Fibroblast of the aortic adventitia (primary cell): ENCODE data around the gene USP15. TPM values are rescaled to one million over a fixed set of nuclear protein-coding genes. Genes with fewer than 3 reads are reported as not detected.
"Not testable (repeated sequence)": the region's sequence is repeated elsewhere in the genome, so short reads cannot be mapped to it uniquely, and the experiment has no call there.

ENCODE experiments used
- DNase-seq: peaks from one replicate; pipeline ENCODE4 v3.0.0-alpha.2; 2010; ENCODE audit warnings: low read depth
- H3K4me3 ChIP-seq: 2 replicates; pipeline ENCODE4 v1.5.1; 2011; ENCODE audit warnings: low read depth, mild to moderate bottlenecking, control low read depth, low read length, moderate library complexity
- total RNA-seq: library from RNA; depleted of rRNA; stranded (reverse); fragments of >200 nt; gene quantifications from 2 replicates; pipeline ENCODE4 v1.2.3, GENCODE V29; 2012; ENCODE audit warnings: low replicate concordance
- TF ChIP-seq, protein P1 (sequence below): IDR thresholded peaks from 2 replicates; pipeline ENCODE4 v1.5.1; 2011; ENCODE audit warnings: mild to moderate bottlenecking, low read length, control low read depth, inconsistent platforms; ENCODE audit not compliant: insufficient read depth

Gene USP15
- total RNA-seq, 1 donor, result 65.7 TPM

DNA sequence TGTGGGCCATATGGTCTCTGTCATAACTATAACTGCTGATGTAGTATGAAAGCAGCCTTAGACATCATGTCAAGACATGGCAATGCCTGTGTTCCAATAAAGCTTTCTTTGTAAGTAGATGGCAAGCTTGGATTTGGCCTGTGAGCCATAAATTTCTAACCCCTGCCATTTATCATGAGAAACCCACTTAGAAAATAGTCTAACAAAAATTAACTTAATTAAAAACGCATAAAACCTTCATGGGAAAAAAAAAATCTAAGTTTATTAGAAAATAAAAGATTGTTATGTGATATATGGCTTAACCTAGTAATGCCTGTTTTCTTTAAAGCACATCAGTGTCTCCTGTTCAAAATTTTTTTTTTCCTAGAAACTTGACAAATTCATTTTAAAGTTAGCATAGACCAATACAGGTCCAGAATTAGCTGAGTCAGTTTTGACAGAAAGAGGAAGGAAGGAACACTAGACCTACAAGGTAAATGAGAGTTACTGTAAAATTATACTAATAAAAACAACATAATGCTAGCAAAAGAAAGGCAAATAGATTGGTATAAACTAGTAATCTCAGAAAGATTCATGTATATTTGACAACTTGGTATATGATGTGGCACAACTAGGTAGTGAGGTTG, 68.2 kb downstream of the USP15 start:
- no peak for DNase-seq
- TF ChIP-seq, protein P1, sequence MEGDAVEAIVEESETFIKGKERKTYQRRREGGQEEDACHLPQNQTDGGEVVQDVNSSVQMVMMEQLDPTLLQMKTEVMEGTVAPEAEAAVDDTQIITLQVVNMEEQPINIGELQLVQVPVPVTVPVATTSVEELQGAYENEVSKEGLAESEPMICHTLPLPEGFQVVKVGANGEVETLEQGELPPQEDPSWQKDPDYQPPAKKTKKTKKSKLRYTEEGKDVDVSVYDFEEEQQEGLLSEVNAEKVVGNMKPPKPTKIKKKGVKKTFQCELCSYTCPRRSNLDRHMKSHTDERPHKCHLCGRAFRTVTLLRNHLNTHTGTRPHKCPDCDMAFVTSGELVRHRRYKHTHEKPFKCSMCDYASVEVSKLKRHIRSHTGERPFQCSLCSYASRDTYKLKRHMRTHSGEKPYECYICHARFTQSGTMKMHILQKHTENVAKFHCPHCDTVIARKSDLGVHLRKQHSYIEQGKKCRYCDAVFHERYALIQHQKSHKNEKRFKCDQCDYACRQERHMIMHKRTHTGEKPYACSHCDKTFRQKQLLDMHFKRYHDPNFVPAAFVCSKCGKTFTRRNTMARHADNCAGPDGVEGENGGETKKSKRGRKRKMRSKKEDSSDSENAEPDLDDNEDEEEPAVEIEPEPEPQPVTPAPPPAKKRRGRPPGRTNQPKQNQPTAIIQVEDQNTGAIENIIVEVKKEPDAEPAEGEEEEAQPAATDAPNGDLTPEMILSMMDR, result no peak
- H3K4me3 ChIP-seq, result no peak overlapping the region

DNA sequence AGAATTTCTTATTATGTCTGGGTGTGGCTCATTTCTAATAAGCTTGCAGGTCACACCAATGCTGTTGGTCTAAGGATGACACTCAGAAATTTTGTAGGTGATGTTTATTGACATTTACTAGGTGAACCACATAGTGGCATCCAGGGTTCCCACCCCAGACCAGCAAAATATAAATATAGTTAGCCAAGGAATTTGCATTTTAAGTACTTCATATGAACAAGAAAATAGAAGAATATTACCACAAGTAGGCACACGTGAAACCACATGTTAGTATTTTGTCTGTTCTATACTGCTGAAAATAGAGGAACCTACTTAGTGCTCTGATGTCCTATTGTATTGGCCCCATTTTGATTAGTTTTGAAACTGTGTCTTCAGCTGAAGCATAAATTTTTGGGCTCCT, 71.1 kb downstream of the USP15 start:
- TF ChIP-seq, protein P1, result no peak
- no peak for DNase-seq
- H3K4me3 ChIP-seq, result no peak overlapping the region

DNA sequence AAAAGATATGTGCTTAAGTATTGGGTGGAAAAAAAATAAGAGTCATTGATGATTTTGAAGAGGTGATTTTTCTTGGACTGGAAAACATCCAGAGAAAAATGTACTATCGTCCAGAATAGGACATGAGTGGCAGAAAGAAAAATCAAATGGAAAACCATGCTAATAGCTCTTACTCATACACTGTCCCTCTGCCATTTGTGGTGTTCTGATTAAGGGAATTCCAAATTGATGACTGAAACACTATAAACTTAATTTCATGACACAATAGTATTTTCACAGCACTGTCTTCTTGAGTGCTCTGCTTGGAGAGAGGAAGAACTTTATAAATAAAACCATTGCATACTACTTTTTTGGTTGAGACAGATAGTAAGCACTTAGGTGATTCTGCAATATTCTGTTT, 72.4 kb downstream of the USP15 start:
- TF ChIP-seq, protein P1, result no peak
- H3K4me3 ChIP-seq, result no peak overlapping the region
- DNase-seq, result peak; percentile 66

DNA sequence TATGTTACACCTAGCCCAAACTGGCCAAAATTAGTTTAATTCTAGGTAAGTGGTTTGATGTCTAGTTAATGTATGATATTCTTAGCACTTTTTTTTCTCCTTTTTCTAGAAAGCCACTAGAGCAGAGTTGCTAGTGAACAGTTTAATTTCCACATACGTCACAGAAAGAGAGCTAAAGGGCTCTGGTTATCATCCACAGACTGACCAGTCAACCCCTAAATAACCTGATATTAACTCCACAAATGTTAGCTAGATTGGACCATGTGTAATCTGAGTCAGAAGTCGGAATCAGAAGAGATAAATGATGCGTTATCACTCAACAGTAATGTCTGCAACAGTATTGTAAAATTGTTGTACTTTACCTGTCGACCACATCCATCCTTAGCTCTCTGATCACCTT, 74.9 kb downstream of the USP15 start:
- TF ChIP-seq, protein P1, result no peak
- DNase-seq, result no peak
- H3K4me3 ChIP-seq, result no peak overlapping the region

DNA sequence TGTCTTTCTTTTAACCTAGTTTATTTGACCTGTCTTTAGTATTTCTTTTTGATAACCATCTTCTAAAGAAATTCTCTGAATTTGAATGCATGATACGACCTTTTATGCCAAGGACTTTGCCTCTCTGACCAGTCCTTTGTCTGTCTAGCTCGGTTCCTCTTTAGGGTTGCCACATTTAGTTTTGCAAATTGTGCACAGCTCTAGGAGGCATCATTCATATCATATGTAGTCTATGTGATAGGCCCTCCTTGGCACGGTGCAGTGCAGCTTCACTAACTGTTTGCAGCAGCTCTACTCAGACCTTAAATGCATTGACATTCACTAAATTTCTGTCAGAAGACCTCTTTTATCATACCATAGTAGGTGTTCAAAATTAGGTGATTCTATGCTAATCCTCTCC, 75.6 kb downstream of the USP15 start:
- no peak overlapping the region for H3K4me3 ChIP-seq
- TF ChIP-seq, protein P1, result no peak

DNA sequence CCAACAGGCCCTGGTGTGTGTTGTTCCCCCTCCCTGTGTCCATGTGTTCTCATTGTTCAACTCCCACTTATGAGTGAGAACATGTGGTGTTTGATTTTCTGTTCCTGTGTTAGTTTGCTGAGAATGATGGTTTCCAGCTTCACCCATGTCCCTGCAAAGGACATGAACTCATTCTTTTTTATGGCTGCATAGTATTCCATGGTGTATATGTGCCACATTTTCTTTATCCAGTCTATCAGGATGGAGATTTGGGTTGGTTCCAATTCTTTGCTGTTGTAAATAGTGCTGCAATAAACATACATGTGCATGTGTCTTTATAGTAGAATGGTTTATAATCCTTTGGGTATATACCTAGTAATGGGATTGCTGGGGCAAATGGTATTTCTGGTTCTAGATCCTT, 77.4 kb downstream of the USP15 start:
- not testable (repeated sequence) for H3K4me3 ChIP-seq, DNase-seq

More for the DNA sequence above, 75.6 kb downstream of the USP15 start:
- DNase-seq, result no peak

DNA sequence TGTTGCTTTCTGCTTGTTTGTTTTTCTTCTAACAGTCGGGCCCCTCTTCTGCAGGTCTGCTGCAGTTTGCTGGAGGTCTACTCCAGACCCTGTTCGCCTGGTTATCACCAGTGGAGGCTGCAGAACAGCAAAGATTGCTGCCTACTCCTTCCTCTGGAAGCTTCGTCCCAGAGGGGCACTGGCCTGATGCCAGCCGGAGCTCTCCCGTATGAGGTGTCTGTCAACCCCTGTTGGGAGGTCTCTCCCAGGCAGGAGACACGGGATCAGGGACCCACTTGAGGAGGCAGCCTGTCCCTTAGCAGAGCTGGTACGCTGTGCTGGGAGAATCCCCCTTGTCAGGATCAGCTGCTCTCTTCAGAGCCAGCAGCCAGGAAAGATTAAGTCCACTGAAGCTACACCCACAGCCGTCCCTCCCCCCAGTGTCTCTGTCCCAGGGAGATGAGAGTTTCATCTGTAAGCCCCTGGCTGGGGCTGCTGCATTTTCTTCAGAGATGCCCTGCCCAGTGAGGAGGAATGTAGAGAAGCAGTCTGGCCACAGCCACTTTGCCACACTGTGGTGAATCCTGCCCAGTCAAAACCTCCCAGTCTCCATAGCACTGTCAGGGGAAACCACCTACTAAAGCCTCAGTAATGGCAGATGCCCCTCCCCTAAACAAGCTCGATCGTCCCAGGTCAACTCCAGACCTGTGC, 82.6 kb downstream of the USP15 start:
- not testable (repeated sequence) for H3K4me3 ChIP-seq, DNase-seq

DNA sequence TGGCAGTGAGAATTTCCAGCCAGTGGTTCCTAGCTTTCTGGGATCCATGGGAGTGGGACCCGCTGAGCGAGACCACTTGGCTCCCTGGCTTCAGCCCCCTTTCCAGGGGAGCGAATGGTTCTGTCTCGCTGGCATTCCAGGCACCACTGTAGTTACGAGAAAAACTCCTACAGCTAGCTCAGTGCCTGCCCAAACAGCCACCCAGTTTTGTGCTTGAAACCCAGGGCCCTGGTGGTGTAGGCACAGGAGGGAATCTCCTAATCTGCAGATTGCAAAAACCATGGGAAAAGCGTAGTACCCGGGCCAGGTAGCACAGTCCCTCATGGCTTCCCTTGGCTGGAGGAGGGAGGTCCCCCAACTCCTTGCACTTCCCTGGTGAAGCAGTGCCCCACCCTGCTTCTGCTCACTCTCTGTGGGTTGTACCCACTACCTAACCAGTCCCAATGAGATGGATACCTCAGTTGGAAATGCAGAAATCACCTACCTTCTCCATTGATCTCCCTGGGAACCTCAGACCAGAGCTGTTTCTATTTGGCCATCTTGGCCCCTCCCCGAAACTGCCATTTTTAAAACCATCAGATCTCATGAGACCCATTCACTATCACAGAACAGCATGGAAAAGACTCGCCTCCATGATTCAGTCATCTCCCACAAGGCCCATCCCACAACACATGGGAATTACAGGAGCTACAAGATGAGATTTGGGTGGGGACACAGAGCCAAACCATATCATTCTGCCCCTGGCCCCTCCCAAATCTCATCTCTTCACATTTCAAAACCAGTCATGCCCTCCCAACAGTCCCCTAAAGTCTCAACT, 83.3 kb downstream of the USP15 start:
- not testable (repeated sequence) for DNase-seq, H3K4me3 ChIP-seq

DNA sequence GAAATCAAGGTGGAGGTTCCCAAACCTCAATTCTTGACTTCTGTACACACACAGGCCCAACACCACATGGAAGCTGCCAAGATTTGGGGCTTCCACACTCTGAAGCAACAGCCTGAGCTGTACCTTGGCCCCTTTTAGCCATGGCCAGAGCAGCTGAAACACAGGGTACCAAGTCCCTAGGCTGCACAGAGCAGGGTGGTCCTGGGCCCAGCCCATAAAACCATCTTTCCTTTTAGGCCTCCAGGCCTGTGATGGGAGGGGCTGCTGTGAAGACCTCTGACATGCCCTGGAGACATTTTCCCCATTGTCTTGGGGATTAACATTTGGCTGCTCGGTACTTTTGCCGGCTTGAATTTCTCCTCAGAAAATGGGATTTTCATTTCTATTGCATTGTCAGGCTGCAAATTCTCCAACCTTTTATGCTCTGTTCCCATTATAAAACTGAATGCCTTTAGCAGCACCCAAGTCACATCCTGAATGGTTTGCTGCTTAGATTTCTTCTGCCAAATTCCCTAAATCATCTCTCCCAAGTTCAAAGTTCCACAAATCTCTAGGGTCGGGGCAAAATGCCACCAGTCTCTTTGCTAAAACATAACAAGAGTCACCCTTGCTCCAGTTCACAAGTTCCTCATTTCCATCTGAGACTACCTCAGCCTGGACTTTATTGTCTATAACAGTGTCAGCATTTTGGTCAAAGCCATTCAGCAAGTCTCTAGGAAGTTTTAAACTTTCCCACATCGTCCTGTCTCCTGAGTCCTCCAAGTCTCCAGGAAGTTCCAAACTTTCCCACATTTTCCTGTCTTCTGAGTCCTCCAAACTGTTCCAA, 84.7 kb downstream of the USP15 start:
- H3K4me3 ChIP-seq, DNase-seq: not testable (repeated sequence)
